H9 (cell line): ENCODE data around the gene RFT1. TPM values are rescaled to one million over a fixed set of nuclear protein-coding genes. Genes with fewer than 3 reads are reported as not detected.

Source experiments
- DNase-seq: peaks from one replicate; pipeline ENCODE4 v3.0.0-alpha.2; 2017
- H2AFZ ChIP-seq: one replicate; pipeline ENCODE4 v1.6.1; 2013; ENCODE audit warnings: mild to moderate bottlenecking, low read length, control low read depth, moderate library complexity
- H2AK5ac ChIP-seq: 2 replicates; pipeline ENCODE4 v1.6.1; 2013; ENCODE audit warnings: low read length, control low read depth, mixed read lengths; ENCODE audit not compliant: insufficient read length
- H2BK120ac ChIP-seq: one replicate; pipeline ENCODE4 v1.6.1; 2013; ENCODE audit warnings: low read depth, mild to moderate bottlenecking, low read length, control low read depth, inconsistent platforms; ENCODE audit not compliant: poor library complexity, severe bottlenecking
- H2BK12ac ChIP-seq: 2 replicates; pipeline ENCODE4 v1.6.1; 2013; ENCODE audit warnings: low read length, control low read depth, mixed read lengths, low read depth; ENCODE audit not compliant: insufficient read length
- H2BK15ac ChIP-seq: 2 replicates; pipeline ENCODE4 v1.6.1; 2013; ENCODE audit warnings: low read depth, low read length, control low read depth
- H2BK20ac ChIP-seq: one replicate; pipeline ENCODE4 v1.6.1; 2013; ENCODE audit warnings: low read depth, mild to moderate bottlenecking, low read length, control low read depth, inconsistent platforms; ENCODE audit not compliant: poor library complexity, severe bottlenecking
- H2BK5ac ChIP-seq: 2 replicates; pipeline ENCODE4 v1.6.1; 2013; ENCODE audit warnings: low read length, control low read depth, mixed read lengths; ENCODE audit not compliant: insufficient read length
- H3K14ac ChIP-seq: 2 replicates; pipeline ENCODE4 v1.6.1; 2013; ENCODE audit warnings: low read length, control low read depth; ENCODE audit not compliant: insufficient read depth
- H3K18ac ChIP-seq: 2 replicates; pipeline ENCODE4 v1.6.1; 2013; ENCODE audit warnings: low read depth, mild to moderate bottlenecking, mixed read lengths, low read length, control low read depth; ENCODE audit not compliant: insufficient read length
- H3K23ac ChIP-seq: 2 replicates; pipeline ENCODE4 v1.6.1; 2013; ENCODE audit warnings: low read length, control low read depth, mixed read lengths, low read depth; ENCODE audit not compliant: insufficient read length
- H3K23me2 ChIP-seq: 2 replicates; pipeline ENCODE4 v1.6.1; 2013; ENCODE audit warnings: low read depth, mild to moderate bottlenecking, mixed read lengths, low read length, control low read depth; ENCODE audit not compliant: insufficient read length, poor library complexity, severe bottlenecking
- H3K27ac ChIP-seq: 2 replicates; pipeline ENCODE4 v1.5.1; 2013; ENCODE audit warnings: low read length, control low read depth, mixed read lengths, low read depth; ENCODE audit not compliant: insufficient read length
- H3K27me3 ChIP-seq: 2 replicates; pipeline ENCODE4 v1.6.1; 2013; ENCODE audit warnings: low read length, control low read depth, inconsistent platforms; ENCODE audit not compliant: insufficient read depth
- H3K4ac ChIP-seq: 2 replicates; pipeline ENCODE4 v1.6.1; 2013; ENCODE audit warnings: low read depth, mild to moderate bottlenecking, control low read depth, inconsistent platforms, low read length, moderate library complexity
- H3K4me1 ChIP-seq: 2 replicates; pipeline ENCODE4 v1.6.1; 2013; ENCODE audit warnings: low read length, control low read depth, inconsistent platforms; ENCODE audit not compliant: insufficient read depth
- H3K4me2 ChIP-seq: 2 replicates; pipeline ENCODE4 v1.6.1; 2013; ENCODE audit warnings: low read length, control low read depth, mixed read lengths; ENCODE audit not compliant: insufficient read length, insufficient read depth
- H3K56ac ChIP-seq: 2 replicates; pipeline ENCODE4 v1.6.1; 2013; ENCODE audit warnings: low read depth, mild to moderate bottlenecking, mixed read lengths, low read length, control low read depth; ENCODE audit not compliant: insufficient read length
- H3K79me1 ChIP-seq: 2 replicates; pipeline ENCODE4 v1.6.1; 2013; ENCODE audit warnings: low read depth, mild to moderate bottlenecking, moderate library complexity, low read length, control low read depth, inconsistent platforms; ENCODE audit not compliant: insufficient read depth, poor library complexity, severe bottlenecking
- H3K79me2 ChIP-seq: 2 replicates; pipeline ENCODE4 v1.6.1; 2013; ENCODE audit warnings: low read length, control low read depth, inconsistent platforms; ENCODE audit not compliant: insufficient read depth
- H3K9ac ChIP-seq: 2 replicates; pipeline ENCODE4 v1.6.1; 2013; ENCODE audit warnings: low read length, control low read depth, mixed read lengths; ENCODE audit not compliant: insufficient read length; ENCODE audit errors: extremely low read depth
- H3K9me3 ChIP-seq: one replicate; pipeline ENCODE4 v1.6.1; 2013; ENCODE audit warnings: low read depth, low read length, inconsistent platforms; ENCODE audit not compliant: control insufficient read depth
- H3T11ph ChIP-seq: one replicate; pipeline ENCODE4 v1.6.1; 2013; ENCODE audit warnings: mild to moderate bottlenecking, low read length, control low read depth, inconsistent platforms
- H4K20me1 ChIP-seq: one replicate; pipeline ENCODE4 v1.6.1; 2013; ENCODE audit not compliant: control insufficient read depth, insufficient read length, insufficient read depth
- H4K5ac ChIP-seq: 2 replicates; pipeline ENCODE4 v1.6.1; 2013; ENCODE audit warnings: low read depth, mild to moderate bottlenecking, mixed read lengths, low read length, control low read depth; ENCODE audit not compliant: insufficient read length
- H4K8ac ChIP-seq: replicated peaks from 2 replicates; pipeline ENCODE4 v1.6.1; 2013; ENCODE audit warnings: low read length, control low read depth, mixed read lengths, low read depth; ENCODE audit not compliant: insufficient read length
- H4K91ac ChIP-seq: 2 replicates; pipeline ENCODE4 v1.6.1; 2013; ENCODE audit warnings: low read depth, mild to moderate bottlenecking, moderate library complexity, mixed read lengths, low read length, control low read depth; ENCODE audit not compliant: insufficient read length
- H3K27ac Mint-ChIP-seq, 3 experiments: 2 replicates in 2 of 3; 3 replicates in 1 of 3; pipeline ENCODE4 v1.8.0; 2020 to 2021; ENCODE audit warnings: mixed read lengths in 3 of 3, mild to moderate bottlenecking in 1 of 3, moderate library complexity in 1 of 3
- H3K27me3 Mint-ChIP-seq: 2 replicates; pipeline ENCODE4 v1.8.0; 2021; ENCODE audit warnings: low read depth, mild to moderate bottlenecking, moderate library complexity, mixed read lengths
- H3K36me3 Mint-ChIP-seq, 3 experiments: 2 replicates in 2 of 3; 3 replicates in 1 of 3; pipeline ENCODE4 v1.8.0; 2020 to 2021; ENCODE audit warnings: low read depth in 3 of 3, mixed read lengths in 3 of 3; ENCODE audit not compliant: insufficient read depth in 1 of 3
- H3K4me1 Mint-ChIP-seq, 2 experiments: 2 replicates each; pipeline ENCODE4 v1.8.0; 2020; ENCODE audit warnings: mixed read lengths in 2 of 2
- H3K4me3 Mint-ChIP-seq, 2 experiments: 2 replicates in 1 of 2; 3 replicates in 1 of 2; pipeline ENCODE4 v1.8.0; 2020 to 2021; ENCODE audit warnings: mild to moderate bottlenecking in 2 of 2, mixed read lengths in 2 of 2, moderate library complexity in 1 of 2
- H3K9me3 Mint-ChIP-seq, 2 experiments: 2 replicates in 1 of 2; 3 replicates in 1 of 2; pipeline ENCODE4 v1.8.0; 2020; ENCODE audit warnings: mild to moderate bottlenecking in 2 of 2, mixed read lengths in 2 of 2, moderate library complexity in 1 of 2
- WGBS: extraction: QIAGEN DNeasy Blood & Tissue Kit; methylation state at CpG from one replicate; pipeline ENCODE4 v1.1.7; 2013; ENCODE audit warnings: missing lambda C conversion rate, low lambda C conversion rate, mixed read lengths; ENCODE audit not compliant: insufficient read length; ENCODE audit errors: extremely low coverage; 5-methylcytosine and 5-hydroxymethylcytosine counted together
- total RNA-seq: library from RNA; stranded (reverse); gene quantifications from 2 replicates; pipeline ENCODE4 v1.2.1, GENCODE V29; 2021
- TF ChIP-seq, protein P1 (sequence below): fragments of 200-600 bp; sonication (generic); conservative IDR thresholded peaks from 3 replicates; pipeline ENCODE4 v1.8.0; 2021; ENCODE audit warnings: antibody characterized with exemption, mild to moderate bottlenecking

Gene RFT1
- total RNA-seq, 1 experiment from 2014 or later = 24.1 TPM

DNA sequence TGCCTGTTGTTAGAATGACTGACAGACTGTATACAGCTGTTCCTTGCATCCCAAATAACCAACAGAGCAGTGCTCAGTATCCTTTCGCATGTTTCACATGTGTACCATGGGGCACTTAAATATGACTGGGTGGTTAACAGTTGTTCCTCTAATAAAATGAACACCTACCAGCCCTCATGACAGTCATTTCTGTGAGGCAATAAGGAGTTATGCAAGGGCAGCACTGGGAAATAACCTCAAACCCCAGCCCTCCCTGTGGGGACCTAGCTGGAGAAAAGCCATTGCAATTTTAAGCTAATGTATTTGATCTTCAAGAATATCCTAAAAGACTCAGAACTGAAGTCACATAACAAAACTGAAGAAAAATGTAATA, 7.3 kb downstream of the RFT1 start:
- Histone ChIP-seq H2BK20ac (no peak overlapping the region), H3K14ac (no peak overlapping the region), H3K79me1 (no peaks in the 10 kb centered on the region), H3K9ac (no peak overlapping the region), H3K23me2 (no peaks in the 10 kb centered on the region), H2BK15ac (no peak overlapping the region), H2AFZ (no peak overlapping the region), H3K4ac (no peak overlapping the region), H2BK120ac (no peak overlapping the region), H3K79me2 (no peaks in the 10 kb centered on the region), H3K27me3 (no peaks in the 10 kb centered on the region), H2BK5ac (no peak overlapping the region), H2AK5ac (no peak overlapping the region), H4K5ac (no peak overlapping the region), H4K8ac (no peak overlapping the region), H4K91ac (no peak overlapping the region), H3K23ac (no peak overlapping the region), H4K20me1 (no peaks in the 10 kb centered on the region), H3K4me1 (no peaks in the 10 kb centered on the region), H3K18ac (no peak overlapping the region), H3K4me2 (no peak overlapping the region), H3K27ac (no peak overlapping the region), H3K9me3 (no peaks in the 10 kb centered on the region), H2BK12ac (no peak overlapping the region), H3K56ac (no peak overlapping the region), H3T11ph (no peak overlapping the region)
- H3K4me3 Mint-ChIP-seq = no peak overlapping the region
- peaks cover 22 to 70% (median 64%) of the 10 kb centered on the region in 3 experiments; a peak in 6 of 7 replicates for H3K36me3 Mint-ChIP-seq
- H3K27ac Mint-ChIP-seq = no peak overlapping the region
- WGBS = no CpG with 5 or more reads among the region's 1 CpG
- H3K4me1 Mint-ChIP-seq = no peaks in the 10 kb centered on the region
- TF ChIP-seq, protein P1, sequence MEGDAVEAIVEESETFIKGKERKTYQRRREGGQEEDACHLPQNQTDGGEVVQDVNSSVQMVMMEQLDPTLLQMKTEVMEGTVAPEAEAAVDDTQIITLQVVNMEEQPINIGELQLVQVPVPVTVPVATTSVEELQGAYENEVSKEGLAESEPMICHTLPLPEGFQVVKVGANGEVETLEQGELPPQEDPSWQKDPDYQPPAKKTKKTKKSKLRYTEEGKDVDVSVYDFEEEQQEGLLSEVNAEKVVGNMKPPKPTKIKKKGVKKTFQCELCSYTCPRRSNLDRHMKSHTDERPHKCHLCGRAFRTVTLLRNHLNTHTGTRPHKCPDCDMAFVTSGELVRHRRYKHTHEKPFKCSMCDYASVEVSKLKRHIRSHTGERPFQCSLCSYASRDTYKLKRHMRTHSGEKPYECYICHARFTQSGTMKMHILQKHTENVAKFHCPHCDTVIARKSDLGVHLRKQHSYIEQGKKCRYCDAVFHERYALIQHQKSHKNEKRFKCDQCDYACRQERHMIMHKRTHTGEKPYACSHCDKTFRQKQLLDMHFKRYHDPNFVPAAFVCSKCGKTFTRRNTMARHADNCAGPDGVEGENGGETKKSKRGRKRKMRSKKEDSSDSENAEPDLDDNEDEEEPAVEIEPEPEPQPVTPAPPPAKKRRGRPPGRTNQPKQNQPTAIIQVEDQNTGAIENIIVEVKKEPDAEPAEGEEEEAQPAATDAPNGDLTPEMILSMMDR = no peak
- H3K9me3 Mint-ChIP-seq = no peaks in the 10 kb centered on the region
- DNase-seq = no peak
- H3K27me3 Mint-ChIP-seq = no peaks in the 10 kb centered on the region
